ENCODE data around the gene KANSL3.

- peak; percentile 34; the same call in 1 of the 2 replicates for TF ChIP-seq MAX (IDR thresholded peaks at IDR 0.05)
- no peak for TF ChIP-seq EP300 (IDR thresholded peaks at IDR 0.05; ENCODE audit: borderline replicate concordance)
- no peak for TF ChIP-seq TAF1 (IDR thresholded peaks at IDR 0.05; ENCODE audit: low read depth)
- TF ChIP-seq USF1 (IDR thresholded peaks at IDR 0.05): no peak
- TF ChIP-seq FOXM1 (IDR thresholded peaks at IDR 0.05; ENCODE audit: borderline replicate concordance, low read depth): no peak
- TF ChIP-seq TCF12 (IDR thresholded peaks at IDR 0.05; ENCODE audit: low read depth): no peak
- no peak for TF ChIP-seq YY1 (IDR thresholded peaks at IDR 0.05; ENCODE audit: low read depth)
- TF ChIP-seq CEBPB (IDR thresholded peaks at IDR 0.05): no peak
Measured at GRCh38 chr2:96685577-96686459, 47.7 kb upstream of the KANSL3 start.
